ENCODE measurements around the gene MAPKAPK2. TPM values are rescaled to one million over a fixed set of nuclear protein-coding genes. Genes with fewer than 3 reads are reported as not detected.

Gene MAPKAPK2
- total RNA-seq, 1 experiment from 2014 or later = 51.1 TPM

- no peaks in the 10 kb centered on the region for H3K9me2 ChIP-seq (ENCODE audit: insufficient read depth)
- intact Hi-C loops (cut with micrococcal nuclease) = no loop called here
- peak overlapping the region; percentile 85 for H3K9ac ChIP-seq (ENCODE audit: low read length)
- no peaks in the 10 kb centered on the region; the same call in 1 of the 2 replicates for H4K20me1 ChIP-seq (ENCODE audit: insufficient read depth)
- DNase-seq (ENCODE audit: low read depth, low spot score) (no peak), ATAC-seq (no peak)
- H2AFZ ChIP-seq (ENCODE audit: low read depth, low read length, poor library complexity, severe bottlenecking) = no peak overlapping the region
- peak overlapping the region; percentile 91 for H3K4me2 ChIP-seq (ENCODE audit: low read length)
- CTCF ChIA-PET = interaction anchor here (1.8 kb wide), 1 partner anchor 39 kb away, joined by 4 read pairs; no protein-coding TSS in a partner anchor
- peak overlapping the region; percentile 57 to 92 for H3K4me3 ChIP-seq (replicated peaks in 1 of 2; ENCODE audit: low read depth in 1 of 2, low read length in 2 of 2)
- TF ChIP-seq ZBTB33 (IDR thresholded peaks at IDR 0.05; ENCODE audit: extremely low read depth, insufficient replicate concordance, low read length) (no peak), CBX3 (IDR thresholded peaks at IDR 0.05; ENCODE audit: low read depth) (no peak)
- peaks cover 60% of the 10 kb centered on the region for H3K79me2 ChIP-seq (ENCODE audit: insufficient read depth, low read length)
- RAD21 ChIA-PET (ENCODE audit: low non-redundant PET in 1 of 2, low total read pairs in 2 of 2, uncharacterized antibody in 2 of 2, unreplicated experiment in 2 of 2) = no interaction called here
- H3K36me3 ChIP-seq (ENCODE audit: control insufficient read depth in 1 of 2, insufficient read depth in 2 of 2, low read length in 2 of 2) = no peaks in the 10 kb centered on the region
- peak overlapping the region; percentile 59; the same call in 1 of the 2 replicates for H3K27ac ChIP-seq (ENCODE audit: low read depth, low read length)
- peaks cover 19 to 32% of the 10 kb centered on the region in 2 experiments for H3K4me1 ChIP-seq (ENCODE audit: control insufficient read depth in 1 of 2, insufficient read depth in 2 of 2, low read length in 2 of 2)
- H3K9me3 ChIP-seq (ENCODE audit: control insufficient read depth in 1 of 2, insufficient read depth in 1 of 2, low read depth in 1 of 2, low read length in 2 of 2) = no peaks in the 10 kb centered on the region
- peaks cover 5% of the 10 kb centered on the region; the same call in 1 of the 2 replicates for H3K27me3 ChIP-seq (ENCODE audit: insufficient read depth, low read length)
- POLR2A ChIA-PET = no interaction called here
- BruUV-seq (replicated peaks) = no TSS peak
Observed at GRCh38 chr1:206686478-206687249, 2.0 kb downstream of the MAPKAPK2 start.

- BruUV-seq (replicated peaks) = TSS peak; percentile 47
- H3K4me3 ChIP-seq (replicated peaks in 1 of 2; ENCODE audit: low read depth in 1 of 2, low read length in 2 of 2) = no peak overlapping the region; a peak in 1 of 4 replicates
- no peaks in the 10 kb centered on the region; the same call in 1 of the 2 replicates for H4K20me1 ChIP-seq (ENCODE audit: insufficient read depth)
- H3K9ac ChIP-seq (ENCODE audit: low read length) = peak overlapping the region; percentile 85; the same call in 1 of the 2 replicates
- no peak overlapping the region for H3K27ac ChIP-seq (ENCODE audit: low read depth, low read length)
- no peak overlapping the region for H2AFZ ChIP-seq (ENCODE audit: low read depth, low read length, poor library complexity, severe bottlenecking)
- intact Hi-C loops (cut with micrococcal nuclease) = no loop called here
- peaks cover 19 to 32% of the 10 kb centered on the region in 2 experiments for H3K4me1 ChIP-seq (ENCODE audit: control insufficient read depth in 1 of 2, insufficient read depth in 2 of 2, low read length in 2 of 2)
- peaks cover 67% of the 10 kb centered on the region for H3K79me2 ChIP-seq (ENCODE audit: insufficient read depth, low read length)
- CTCF ChIA-PET = interaction anchor here (1.8 kb wide), 1 partner anchor 39 kb away, joined by 4 read pairs; no protein-coding TSS in a partner anchor
- POLR2A ChIA-PET = no interaction called here
- peaks cover 5% of the 10 kb centered on the region; the same call in 1 of the 2 replicates for H3K27me3 ChIP-seq (ENCODE audit: insufficient read depth, low read length)
- DNase-seq (ENCODE audit: low read depth, low spot score) (no peak), ATAC-seq (no peak)
- peak overlapping the region; percentile 91 for H3K4me2 ChIP-seq (ENCODE audit: low read length)
- H3K9me2 ChIP-seq (ENCODE audit: insufficient read depth) = no peaks in the 10 kb centered on the region
- RAD21 ChIA-PET (ENCODE audit: low non-redundant PET in 1 of 2, low total read pairs in 2 of 2, uncharacterized antibody in 2 of 2, unreplicated experiment in 2 of 2) = no interaction called here
- H3K36me3 ChIP-seq (ENCODE audit: control insufficient read depth in 1 of 2, insufficient read depth in 2 of 2, low read length in 2 of 2) = no peaks in the 10 kb centered on the region
- H3K9me3 ChIP-seq (ENCODE audit: control insufficient read depth in 1 of 2, insufficient read depth in 1 of 2, low read depth in 1 of 2, low read length in 2 of 2) = no peaks in the 10 kb centered on the region
- TF ChIP-seq CTCF (IDR thresholded peaks at IDR 0.05 in 2 of 3, conservative IDR thresholded peaks at IDR 0.05 in 1 of 3; ENCODE audit: borderline replicate concordance in 1 of 3, insufficient read depth in 1 of 3, low read depth in 2 of 3, low read length in 2 of 3) (no peak), CEBPB (IDR thresholded peaks at IDR 0.05; ENCODE audit: low read depth) (no peak)
Observed at GRCh38 chr1:206687251-206687914, 2.7 kb downstream of the MAPKAPK2 start.
